Measurements from ENCODE around the gene SUPT5H. TPM values are rescaled to one million over a fixed set of nuclear protein-coding genes. Genes with fewer than 3 reads are reported as not detected.

SUPT5H gene
- total and polyA plus RNA-seq, 2 of the 8 experiments (the other 6 are each of a cell fraction or from before 2014, with no cell fraction given): 77.8 to 111 TPM

GRCh38 chr19:39472746-39473442 is 27.5 kb downstream of the SUPT5H start (continued):
- TF ChIP-seq ZNF274 (IDR thresholded peaks at IDR 0.05; ENCODE audit: borderline replicate concordance, extremely low read depth, low read length) (no peak), CBX8 (IDR thresholded peaks at IDR 0.05; ENCODE audit: borderline replicate concordance, low read depth, low read length) (no peak), CHD2 (IDR thresholded peaks at IDR 0.05; ENCODE audit: low read length) (no peak), SUZ12 (IDR thresholded peaks at IDR 0.05; ENCODE audit: low read length) (no peak), RAD21 (IDR thresholded peaks at IDR 0.05 in 1 of 2, conservative IDR thresholded peaks at IDR 0.05 in 1 of 2; ENCODE audit: low read depth in 2 of 2, low read length in 2 of 2) (no peak)

Data from H1 (cell line).